Measurements from ENCODE around the gene PHOX2A.
A peak's percentile ranks its signal among the peaks of the same experiment; 100 is the strongest.
"Not testable (repeated sequence)": the region's sequence is repeated elsewhere in the genome, so short reads cannot be mapped to it uniquely, and the experiment has no call there.

DNA sequence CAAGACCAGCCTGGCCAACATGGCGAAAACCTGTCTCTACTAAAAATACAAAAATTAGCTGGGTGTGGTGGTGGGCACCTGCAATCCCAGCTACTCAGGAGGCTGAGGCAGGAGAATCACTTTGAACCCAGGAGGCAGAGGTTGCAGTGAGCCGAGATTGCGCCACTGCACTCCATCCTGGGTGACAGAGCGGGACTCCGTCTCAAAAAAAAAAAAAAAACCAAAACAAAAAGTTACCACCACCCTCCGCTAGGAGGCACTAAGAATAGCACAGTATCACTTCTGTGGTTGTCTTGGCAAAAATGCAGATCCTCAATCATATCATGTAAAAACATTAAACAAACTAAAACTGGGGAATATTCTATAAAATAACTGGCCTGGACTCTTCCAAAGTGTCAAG, 46.8 kb upstream of the PHOX2A start:
- TF ChIP-seq POLR2A (IDR thresholded peaks at IDR 0.05), result not testable (repeated sequence)
- TF ChIP-seq CTCF (IDR thresholded peaks at IDR 0.05 in 8 of 11, conservative IDR thresholded peaks at IDR 0.05 in 3 of 11), result peak in 9 of 11 experiments; percentile 13 to 68 (median 44)

All from spleen (tissue), 7 donors.